ENCODE data around the gene ESF1. TPM values are rescaled to one million over a fixed set of nuclear protein-coding genes. Genes with fewer than 3 reads are reported as not detected.

Gene ESF1
- total and polyA plus RNA-seq, 2 donors: 9.2 to 19.2 TPM

DNA sequence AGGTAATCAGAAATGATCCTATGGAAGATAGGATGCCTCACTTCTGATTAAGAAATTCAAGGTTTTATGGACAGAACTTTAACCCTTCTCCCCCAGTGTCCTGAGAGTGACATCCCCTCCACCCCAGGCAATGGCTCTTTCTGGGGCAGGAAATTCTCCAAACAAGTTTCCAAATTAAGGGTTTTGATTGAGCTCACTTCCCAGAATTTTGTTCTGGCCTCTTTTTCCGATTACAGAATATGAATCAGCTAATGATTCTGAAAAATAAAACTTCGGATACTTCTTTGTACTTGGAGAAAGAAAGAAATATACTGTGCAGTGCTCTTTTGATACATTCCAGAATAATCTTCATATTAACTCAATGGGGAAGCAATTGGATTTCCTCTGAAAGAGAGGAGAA lies 113.2 kb downstream of the ESF1 start:
- DNase-seq (ENCODE audit: extremely low spot score): no peak
- no peak overlapping the region for H3K4me3 ChIP-seq (ENCODE audit: low read depth, low read length)
- no peaks in the 10 kb centered on the region for H3K4me1 ChIP-seq (ENCODE audit: insufficient read depth)
- WGBS: 56% methylated on average over 2 of the region's 2 CpGs
- H3K27ac ChIP-seq (ENCODE audit: low read depth): no peak overlapping the region
- H3K36me3 ChIP-seq (ENCODE audit: insufficient read depth): no peaks in the 10 kb centered on the region

DNA sequence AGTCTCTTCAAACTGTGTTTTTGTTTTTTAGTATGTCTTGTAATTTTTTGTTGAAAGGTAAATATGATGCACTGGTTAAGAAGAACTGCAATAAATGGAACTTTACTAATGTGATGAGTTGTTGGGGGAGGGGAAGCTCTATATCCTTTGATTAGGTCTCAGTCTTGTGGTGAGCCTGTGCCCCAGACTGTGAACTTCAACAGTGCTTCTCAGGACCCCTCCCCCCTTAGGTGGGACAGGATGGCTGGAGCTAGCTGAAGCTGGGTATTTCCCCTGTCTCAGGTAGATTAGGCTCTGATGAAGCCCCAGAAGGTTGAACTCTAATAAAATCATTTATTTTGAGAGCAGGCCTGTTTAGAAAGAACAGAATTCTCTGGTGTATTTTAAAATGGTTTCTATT lies 114.6 kb downstream of the ESF1 start:
- no peak overlapping the region for H3K27ac ChIP-seq (ENCODE audit: low read depth)
- no peak for DNase-seq (ENCODE audit: extremely low spot score)

DNA sequence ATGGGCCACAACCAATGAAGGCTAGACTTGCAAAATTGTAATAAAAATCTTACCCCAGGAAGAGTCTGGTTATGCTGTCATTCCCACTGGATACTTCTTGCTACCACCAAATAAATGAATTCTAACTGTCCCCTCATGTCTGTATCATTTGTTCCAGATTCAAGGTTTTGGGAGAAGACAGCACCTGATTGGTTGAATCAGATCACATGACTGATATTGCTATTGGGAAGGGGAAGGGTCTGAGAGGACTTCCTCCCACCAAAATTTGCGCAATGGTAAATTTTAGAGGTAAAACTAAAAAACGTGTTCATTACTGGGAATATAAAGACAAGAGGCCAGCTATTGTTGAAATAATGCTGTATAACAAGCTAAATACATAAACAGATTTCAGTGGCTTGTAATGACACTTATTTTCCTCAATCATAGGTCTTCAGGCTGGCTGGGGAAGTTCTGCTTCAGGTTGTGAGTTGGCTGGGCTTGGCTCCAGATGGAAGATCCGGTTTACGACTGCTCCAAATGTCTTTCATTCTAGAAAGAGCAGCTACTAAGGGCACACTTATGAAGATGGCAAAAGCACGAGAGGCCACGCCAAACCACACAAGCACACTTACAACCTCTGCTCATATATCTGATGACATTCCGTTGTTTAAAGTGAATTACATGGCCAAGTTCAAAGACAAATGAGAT lies 118.9 kb downstream of the ESF1 start:
- Histone ChIP-seq H3K36me3 (ENCODE audit: insufficient read depth) (no peaks in the 10 kb centered on the region), H3K4me1 (ENCODE audit: insufficient read depth) (no peaks in the 10 kb centered on the region), H3K27ac (ENCODE audit: low read depth) (no peak overlapping the region), H3K4me3 (ENCODE audit: low read depth, low read length) (no peak overlapping the region)
- 75% methylated on average over 7 of the region's 7 CpGs for WGBS
- DNase-seq (ENCODE audit: extremely low spot score): no peak

More for the DNA sequence above, 114.6 kb downstream of the ESF1 start:
- no peaks in the 10 kb centered on the region for H3K4me1 ChIP-seq (ENCODE audit: insufficient read depth)
- no peaks in the 10 kb centered on the region for H3K36me3 ChIP-seq (ENCODE audit: insufficient read depth)
- H3K4me3 ChIP-seq (ENCODE audit: low read depth, low read length): no peak overlapping the region

Other genes starting within 250 kb of the ESF1 start
- gene TASP1, start 146.0 kb downstream of the ESF1 start, total RNA-seq: 22.4 TPM
- 11.0 TPM for gene TASP1, start 146.0 kb downstream of the ESF1 start, polyA plus RNA-seq
- 18.8 TPM for gene NDUFAF5, start 109 bp upstream of the ESF1 start, total RNA-seq
- gene NDUFAF5, start 109 bp upstream of the ESF1 start, polyA plus RNA-seq: 19.3 TPM
- gene SEL1L2, start 205.7 kb upstream of the ESF1 start, total RNA-seq: 1.9 TPM
- 0.38 TPM for gene SEL1L2, start 205.7 kb upstream of the ESF1 start, polyA plus RNA-seq
- gene MACROD2, start 210.6 kb upstream of the ESF1 start, total RNA-seq: 28.2 TPM
- gene MACROD2, start 210.6 kb upstream of the ESF1 start, polyA plus RNA-seq: 3.0 TPM

Data from urinary bladder (tissue), 4 donors.